LNCAP (cell line): ENCODE data around the gene ZNF787.

ENCODE experiments used
- TF ChIP-seq, protein P1 (sequence below): fragments of 450-650 bp; IDR thresholded peaks from 2 replicates; pipeline ENCODE4 v1.5.1; 2017; ENCODE audit warnings: mild to moderate bottlenecking

The ZNF787 gene

DNA sequence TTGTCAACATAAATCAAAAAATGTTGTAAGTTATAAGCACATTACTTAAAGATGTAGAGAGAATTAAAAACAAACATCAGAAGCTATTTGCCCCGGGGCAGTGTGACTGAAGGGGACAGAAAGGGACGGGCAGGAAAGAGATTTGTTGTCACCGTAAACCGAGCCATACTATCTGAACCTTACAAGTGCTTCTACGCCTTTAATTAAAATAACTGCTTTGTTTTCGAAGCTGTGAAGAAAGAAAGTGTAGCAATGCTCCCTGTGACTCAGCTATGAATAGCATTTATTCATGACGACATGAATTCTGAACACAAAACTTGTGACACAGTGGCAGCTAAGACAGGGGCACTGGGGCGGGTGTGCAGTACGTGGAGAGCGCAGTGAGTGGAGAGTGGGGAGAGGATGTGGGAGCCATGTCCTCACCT, 30.0 kb downstream of the ZNF787 start:
- TF ChIP-seq, protein P1, sequence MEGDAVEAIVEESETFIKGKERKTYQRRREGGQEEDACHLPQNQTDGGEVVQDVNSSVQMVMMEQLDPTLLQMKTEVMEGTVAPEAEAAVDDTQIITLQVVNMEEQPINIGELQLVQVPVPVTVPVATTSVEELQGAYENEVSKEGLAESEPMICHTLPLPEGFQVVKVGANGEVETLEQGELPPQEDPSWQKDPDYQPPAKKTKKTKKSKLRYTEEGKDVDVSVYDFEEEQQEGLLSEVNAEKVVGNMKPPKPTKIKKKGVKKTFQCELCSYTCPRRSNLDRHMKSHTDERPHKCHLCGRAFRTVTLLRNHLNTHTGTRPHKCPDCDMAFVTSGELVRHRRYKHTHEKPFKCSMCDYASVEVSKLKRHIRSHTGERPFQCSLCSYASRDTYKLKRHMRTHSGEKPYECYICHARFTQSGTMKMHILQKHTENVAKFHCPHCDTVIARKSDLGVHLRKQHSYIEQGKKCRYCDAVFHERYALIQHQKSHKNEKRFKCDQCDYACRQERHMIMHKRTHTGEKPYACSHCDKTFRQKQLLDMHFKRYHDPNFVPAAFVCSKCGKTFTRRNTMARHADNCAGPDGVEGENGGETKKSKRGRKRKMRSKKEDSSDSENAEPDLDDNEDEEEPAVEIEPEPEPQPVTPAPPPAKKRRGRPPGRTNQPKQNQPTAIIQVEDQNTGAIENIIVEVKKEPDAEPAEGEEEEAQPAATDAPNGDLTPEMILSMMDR: no peak

DNA sequence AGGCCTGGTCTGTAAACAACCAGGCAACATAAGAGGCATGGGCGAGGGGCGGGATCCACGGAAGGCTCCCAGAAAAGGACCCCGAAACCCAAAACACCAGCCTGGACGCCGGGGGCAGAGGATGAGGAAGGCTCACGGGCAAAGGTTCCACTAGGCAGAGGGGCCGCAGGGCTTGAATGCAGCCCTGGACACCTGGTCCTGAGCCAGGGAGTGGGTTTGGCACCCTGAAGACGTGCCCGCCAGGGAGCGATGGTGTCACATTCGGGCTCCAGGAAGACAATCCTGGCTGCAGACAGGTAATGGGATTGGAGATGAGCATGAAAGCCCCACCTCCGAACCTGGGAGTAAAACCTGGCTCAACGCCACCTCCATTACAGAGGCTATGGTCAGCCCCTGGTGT, 31.8 kb downstream of the ZNF787 start:
- TF ChIP-seq, protein P1: no peak

DNA sequence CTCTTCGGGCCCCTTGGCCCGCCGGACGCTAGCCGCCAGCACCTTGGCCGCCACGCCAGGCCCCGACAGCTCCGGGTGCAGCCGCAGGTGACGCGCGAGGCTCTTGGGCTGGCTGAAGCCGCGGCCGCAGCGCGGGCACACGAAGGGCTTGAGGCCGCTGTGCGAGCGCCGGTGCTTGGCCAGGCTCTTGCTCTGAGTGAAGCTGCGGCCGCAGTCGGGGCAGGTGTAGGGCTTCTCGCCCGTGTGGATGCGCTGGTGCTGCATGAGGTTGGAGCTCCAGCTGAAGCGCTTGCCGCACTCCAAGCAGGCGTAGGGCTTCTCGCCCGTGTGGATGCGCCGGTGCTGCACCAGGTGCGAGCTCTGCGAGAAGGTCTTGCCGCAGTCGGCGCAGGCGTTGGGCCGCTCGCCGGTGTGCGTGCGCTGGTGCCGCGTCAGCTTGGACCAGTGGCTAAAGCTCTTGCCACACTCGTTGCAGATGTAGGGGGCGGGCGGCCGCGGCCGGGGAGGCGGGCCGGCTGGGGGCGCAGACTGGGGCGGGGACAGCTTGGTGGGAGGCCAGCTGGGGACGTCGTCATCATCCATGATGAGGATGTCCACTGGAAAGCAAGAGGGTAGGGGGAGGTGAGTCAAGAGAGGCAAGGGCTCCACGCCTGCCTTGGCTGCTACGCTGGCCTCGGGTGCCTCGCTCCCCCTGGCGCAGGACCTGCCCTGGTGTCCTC, 32.4 kb downstream of the ZNF787 start:
- TF ChIP-seq, protein P1: no peak

DNA sequence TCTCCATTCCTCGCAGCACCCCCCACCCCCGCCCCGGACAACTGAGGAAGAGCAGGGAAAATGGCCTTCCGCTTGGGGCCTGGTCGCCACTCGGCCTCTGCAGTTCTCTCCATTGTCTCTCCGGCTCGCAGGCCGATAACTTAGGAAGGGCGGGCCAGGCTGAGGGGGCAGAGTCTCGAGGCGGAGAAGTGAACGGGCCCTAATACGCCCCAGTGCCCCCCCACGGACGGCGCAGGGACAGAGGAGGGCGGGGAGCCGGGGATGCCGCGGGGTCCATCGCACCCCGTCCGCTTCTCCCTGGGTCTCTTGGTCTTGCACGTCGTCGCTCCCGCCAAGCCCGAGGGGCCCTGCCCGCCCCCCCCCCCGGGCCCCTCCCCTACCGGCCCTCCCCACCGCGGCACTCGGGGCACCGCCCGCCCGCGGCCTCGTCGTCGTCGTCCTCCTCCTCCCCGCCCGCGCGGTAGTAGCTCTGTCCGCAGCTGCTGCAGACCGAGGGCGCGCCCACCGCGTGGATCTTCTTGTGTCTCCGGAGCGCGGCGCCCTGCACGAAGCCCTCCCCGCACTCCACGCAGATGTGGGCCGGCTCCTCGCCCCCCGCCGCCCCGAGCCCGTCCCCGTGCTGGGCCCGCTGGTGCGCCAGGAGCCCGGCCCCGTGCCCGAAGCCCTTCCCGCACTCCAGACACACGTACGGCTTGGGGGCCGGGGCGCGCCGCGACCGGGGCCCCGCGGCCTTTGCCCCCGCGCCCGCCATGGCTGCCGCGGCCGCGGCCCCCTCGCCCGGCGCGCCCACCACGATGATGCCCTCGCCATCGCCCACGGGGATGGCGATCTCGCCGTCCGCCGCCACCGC, 33.2 kb downstream of the ZNF787 start:
- TF ChIP-seq, protein P1: no peak

DNA sequence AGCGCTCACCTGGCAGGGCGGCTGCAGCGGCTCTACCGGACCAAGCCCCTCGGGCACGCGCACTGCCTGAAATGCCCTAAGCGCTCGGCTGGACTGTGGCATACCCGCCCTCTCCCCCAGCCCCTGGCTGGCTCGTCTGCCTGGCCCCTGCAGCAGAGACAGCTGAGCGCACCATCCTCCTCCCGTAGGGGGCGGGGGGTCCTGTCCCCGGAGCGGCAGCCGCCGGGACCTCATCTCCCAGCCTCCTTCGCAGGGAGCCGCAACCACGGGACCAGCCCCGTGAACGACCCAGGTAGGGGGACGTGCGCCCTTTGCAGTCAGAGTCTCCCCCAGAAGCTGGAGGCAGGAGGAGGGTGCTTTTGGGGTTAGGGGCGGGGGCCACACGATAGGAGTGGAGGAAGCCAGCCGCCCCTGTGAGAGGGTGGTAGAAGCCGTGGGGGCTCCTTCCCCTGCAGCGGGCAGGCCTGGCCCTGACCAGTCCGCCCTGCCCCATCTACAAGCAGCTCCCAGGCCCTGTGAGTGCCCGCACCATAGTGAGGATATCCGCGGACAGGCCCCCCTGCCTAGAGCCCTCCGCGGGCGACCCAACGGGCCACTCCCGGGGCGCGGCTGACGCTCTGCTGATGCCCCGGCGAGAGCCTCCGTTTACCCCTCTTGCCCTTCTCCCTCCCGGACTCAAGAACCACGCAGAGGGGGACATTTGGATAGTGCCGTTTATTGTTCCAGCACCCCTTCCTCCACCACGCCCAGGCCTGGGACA, 34.2 kb downstream of the ZNF787 start:
- TF ChIP-seq, protein P1: no peak

DNA sequence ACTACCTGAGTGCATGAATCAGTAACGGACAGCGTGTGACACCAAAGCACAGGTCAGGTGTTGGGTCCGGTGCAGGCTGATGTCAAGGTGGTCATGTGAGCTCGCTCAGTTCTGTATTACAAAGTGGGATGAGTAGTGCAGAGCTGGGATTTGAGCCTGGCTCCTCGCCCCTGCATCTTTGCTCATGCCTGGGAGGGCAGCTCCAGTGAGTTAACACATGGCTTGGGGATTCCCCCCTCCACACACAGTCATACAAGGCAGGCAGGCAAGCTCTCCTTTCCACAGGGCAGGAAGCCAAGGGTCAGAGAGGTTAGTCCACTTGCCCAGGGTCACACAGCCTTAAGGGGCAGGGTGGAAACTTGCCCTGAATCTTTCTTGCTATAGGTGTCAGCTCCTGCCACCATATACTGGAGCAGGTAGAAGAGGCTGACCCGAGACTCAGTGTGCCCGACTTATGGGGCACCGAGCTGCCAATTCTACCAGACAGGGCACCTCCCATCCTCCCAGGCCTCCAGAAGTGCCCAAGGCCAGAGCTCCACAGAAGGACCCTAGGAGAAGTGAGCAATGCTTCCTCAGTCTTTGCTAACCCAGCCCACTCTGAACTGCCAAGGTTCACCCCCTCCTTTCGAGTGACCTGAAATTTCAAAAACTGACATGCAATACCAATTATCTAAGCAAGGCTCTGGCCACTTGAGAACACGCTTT, 35.4 kb downstream of the ZNF787 start:
- TF ChIP-seq, protein P1: no peak
